Neural cell (in vitro differentiated cells): ENCODE data around the gene FAM20C. TPM values are rescaled to one million over a fixed set of nuclear protein-coding genes. Genes with fewer than 3 reads are reported as not detected.

Experiments
- H2AFZ ChIP-seq: fragments of 200-600, 300-800 bp; sonication (generic), shearing (Covaris generic); 2 replicates; pipeline ENCODE4 v1.6.0; 2014; ENCODE audit warnings: low read depth, mild to moderate bottlenecking, antibody characterized with exemption, low read length, moderate library complexity
- H3F3A ChIP-seq: fragments of 200-600 bp; shearing (Covaris generic); 2 replicates; pipeline ENCODE4 v1.6.1; 2016; ENCODE audit warnings: mild to moderate bottlenecking, moderate library complexity, mixed read lengths, antibody characterized with exemption, low read length; ENCODE audit not compliant: insufficient read depth, poor library complexity, severe bottlenecking
- H3K27ac ChIP-seq: fragments of 200-600, 300-800 bp; sonication (generic), shearing (Covaris generic); 2 replicates; pipeline ENCODE4 v1.5.1; 2014; ENCODE audit warnings: mild to moderate bottlenecking, low read length, moderate library complexity
- H3K27me3 ChIP-seq: fragments of 300-800, 200-600 bp; sonication (generic), shearing (Covaris generic); 2 replicates; pipeline ENCODE4 v1.6.0; 2014; ENCODE audit warnings: mild to moderate bottlenecking, low read depth, low read length, moderate library complexity; ENCODE audit not compliant: insufficient read depth
- H3K36me3 ChIP-seq: fragments of 300-800, 200-600 bp; sonication (generic), shearing (Covaris generic); 2 replicates; pipeline ENCODE4 v1.5.1; 2014; ENCODE audit warnings: mild to moderate bottlenecking, antibody characterized with exemption, low read length, moderate library complexity; ENCODE audit not compliant: insufficient read depth
- H3K4me2 ChIP-seq: fragments of 300-800, 200-600 bp; sonication (generic), shearing (Covaris generic); 2 replicates; pipeline ENCODE4 v1.6.0; 2014; ENCODE audit warnings: mild to moderate bottlenecking, low read length
- H3K4me3 ChIP-seq: fragments of 300-800, 200-600 bp; sonication (generic), shearing (Covaris generic); 2 replicates; pipeline ENCODE4 v1.5.1; 2014; ENCODE audit warnings: mild to moderate bottlenecking, low read length, moderate library complexity
- H3K79me2 ChIP-seq: fragments of 200-600 bp; shearing (Covaris generic); replicated peaks from 2 replicates; pipeline ENCODE4 v1.6.0; 2014; ENCODE audit warnings: mild to moderate bottlenecking, low read length, moderate library complexity; ENCODE audit not compliant: insufficient read depth
- H3K9ac ChIP-seq: fragments of 300-800, 200-600 bp; sonication (generic), shearing (Covaris generic); 2 replicates; pipeline ENCODE4 v1.6.1; 2016; ENCODE audit warnings: mild to moderate bottlenecking, low read length, mixed read lengths
- H3K9me2 ChIP-seq: fragments of 200-600 bp; shearing (Covaris generic); 2 replicates; pipeline ENCODE4 v1.6.1; 2016; ENCODE audit warnings: mild to moderate bottlenecking, low read length, mixed read lengths; ENCODE audit not compliant: insufficient read depth
- H3K9me3 ChIP-seq: fragments of 200-600, 300-800 bp; sonication (generic), shearing (Covaris generic); 2 replicates; pipeline ENCODE4 v1.6.1; 2016; ENCODE audit warnings: mild to moderate bottlenecking, mixed run types, low read length, moderate library complexity, mixed read lengths
- H4K20me1 ChIP-seq: fragments of 200-600 bp; shearing (Covaris generic); 2 replicates; pipeline ENCODE4 v1.6.1; 2016; ENCODE audit warnings: mild to moderate bottlenecking, mixed run types; ENCODE audit not compliant: insufficient read depth
- EP300 ChIP-seq: fragments of 450-650 bp; conservative IDR thresholded peaks from 2 replicates; pipeline ENCODE4 v1.6.1; 2014; ENCODE audit warnings: antibody characterized with exemption, mild to moderate bottlenecking, moderate library complexity; ENCODE audit not compliant: poor library complexity, severe bottlenecking
- EZH2 ChIP-seq: fragments of 200-600, 300-800 bp; shearing (Covaris generic), sonication (generic); IDR thresholded peaks from 2 replicates; pipeline ENCODE4 v1.6.1; 2014; ENCODE audit warnings: antibody characterized with exemption, low read length, borderline replicate concordance, mild to moderate bottlenecking; ENCODE audit not compliant: insufficient read depth, poor library complexity, severe bottlenecking
- MXI1 ChIP-seq: fragments of 450-650 bp; conservative IDR thresholded peaks from 2 replicates; pipeline ENCODE4 v1.6.1; 2014; ENCODE audit warnings: antibody characterized with exemption, mild to moderate bottlenecking; ENCODE audit not compliant: poor library complexity, severe bottlenecking
- POLR2AphosphoS5 ChIP-seq: IDR thresholded peaks from 2 replicates; pipeline ENCODE4 v1.6.1; 2012
- RAD21 ChIP-seq: fragments of 450-650 bp; conservative IDR thresholded peaks from 2 replicates; pipeline ENCODE4 v1.6.1; 2014; ENCODE audit warnings: antibody characterized with exemption, mild to moderate bottlenecking, moderate library complexity
- SMC3 ChIP-seq: fragments of 450-650 bp; conservative IDR thresholded peaks from 2 replicates; pipeline ENCODE4 v1.6.1; 2014; ENCODE audit warnings: antibody characterized with exemption, mild to moderate bottlenecking, moderate library complexity; ENCODE audit not compliant: poor library complexity
- TAF1 ChIP-seq: IDR thresholded peaks from 2 replicates; pipeline ENCODE4 v1.6.1; 2012; ENCODE audit warnings: low read depth
- polyA plus RNA-seq: library from polyadenylated mRNA; depleted of rRNA; stranded (reverse); fragments of >200 nt; gene quantifications from 2 replicates; pipeline ENCODE4 v1.2.3, GENCODE V29; 2014
- TF ChIP-seq, protein P1 (sequence below): fragments of 450-650 bp; IDR thresholded peaks from 2 replicates; pipeline ENCODE4 v1.5.1; 2014; ENCODE audit warnings: antibody characterized with exemption, mild to moderate bottlenecking, moderate library complexity; ENCODE audit not compliant: poor library complexity, severe bottlenecking
- TF ChIP-seq, protein P2 (sequence below): IDR thresholded peaks from 2 replicates; pipeline ENCODE4 v1.6.1; 2012; ENCODE audit warnings: borderline replicate concordance

The FAM20C gene
- polyA plus RNA-seq, 1 donor from 2014 or later: 22.7 TPM

DNA sequence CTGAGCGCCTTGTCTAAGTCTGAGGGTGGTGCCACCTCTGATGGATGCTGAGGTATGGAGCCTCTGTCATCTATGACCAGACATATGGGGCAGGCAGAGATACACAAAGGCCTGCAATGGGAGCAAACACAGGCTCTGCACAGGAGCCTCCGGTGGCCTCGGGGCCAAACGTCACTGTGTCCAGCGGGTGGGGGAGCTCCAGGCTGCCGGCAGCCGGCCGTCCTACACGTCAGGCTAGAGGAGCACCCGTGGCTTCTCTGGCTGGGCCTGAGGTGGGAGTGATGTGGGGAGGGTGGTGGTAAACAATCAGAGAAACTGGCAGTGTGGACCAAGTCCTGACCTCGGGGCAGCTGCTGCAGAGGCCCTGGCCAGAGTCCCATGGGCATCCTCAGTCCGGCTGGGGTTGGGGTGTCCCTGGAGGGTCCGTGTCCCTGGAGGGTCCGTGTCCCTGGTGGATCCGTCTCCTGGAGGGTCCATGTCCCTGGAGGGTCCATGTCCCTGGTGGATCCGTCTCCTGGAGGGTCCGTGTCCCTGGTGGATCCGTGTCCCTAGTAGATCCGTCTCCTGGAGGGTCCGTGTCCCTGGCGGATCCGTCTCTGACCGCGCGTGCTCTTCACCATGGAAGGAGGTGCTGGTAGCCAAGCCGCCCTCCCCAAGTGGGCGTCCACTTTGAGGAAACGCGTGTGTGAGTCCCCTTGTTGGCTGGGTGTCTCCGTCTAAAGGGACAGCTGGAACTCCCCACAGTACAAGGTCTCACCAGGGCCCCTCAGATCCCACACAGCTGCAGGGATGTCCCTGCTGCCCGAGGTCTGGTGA lies 24.2 kb upstream of the FAM20C start:
- Histone ChIP-seq H3K36me3 (no peaks in the 10 kb centered on the region), H3K79me2 (no peaks in the 10 kb centered on the region), H2AFZ (no peak overlapping the region), H3K9me3 (no peaks in the 10 kb centered on the region), H3K27me3 (no peaks in the 10 kb centered on the region), H3K4me3 (no peak overlapping the region), H3K9me2 (no peaks in the 10 kb centered on the region), H3K9ac (no peak overlapping the region), H3K4me2 (no peak overlapping the region), H3K27ac (no peak overlapping the region), H4K20me1 (no peaks in the 10 kb centered on the region), H3F3A (no peaks in the 10 kb centered on the region)
- TF ChIP-seq, protein P1, sequence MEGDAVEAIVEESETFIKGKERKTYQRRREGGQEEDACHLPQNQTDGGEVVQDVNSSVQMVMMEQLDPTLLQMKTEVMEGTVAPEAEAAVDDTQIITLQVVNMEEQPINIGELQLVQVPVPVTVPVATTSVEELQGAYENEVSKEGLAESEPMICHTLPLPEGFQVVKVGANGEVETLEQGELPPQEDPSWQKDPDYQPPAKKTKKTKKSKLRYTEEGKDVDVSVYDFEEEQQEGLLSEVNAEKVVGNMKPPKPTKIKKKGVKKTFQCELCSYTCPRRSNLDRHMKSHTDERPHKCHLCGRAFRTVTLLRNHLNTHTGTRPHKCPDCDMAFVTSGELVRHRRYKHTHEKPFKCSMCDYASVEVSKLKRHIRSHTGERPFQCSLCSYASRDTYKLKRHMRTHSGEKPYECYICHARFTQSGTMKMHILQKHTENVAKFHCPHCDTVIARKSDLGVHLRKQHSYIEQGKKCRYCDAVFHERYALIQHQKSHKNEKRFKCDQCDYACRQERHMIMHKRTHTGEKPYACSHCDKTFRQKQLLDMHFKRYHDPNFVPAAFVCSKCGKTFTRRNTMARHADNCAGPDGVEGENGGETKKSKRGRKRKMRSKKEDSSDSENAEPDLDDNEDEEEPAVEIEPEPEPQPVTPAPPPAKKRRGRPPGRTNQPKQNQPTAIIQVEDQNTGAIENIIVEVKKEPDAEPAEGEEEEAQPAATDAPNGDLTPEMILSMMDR: no peak
- TF ChIP-seq MXI1: no peak
- no peak for TF ChIP-seq EZH2
- no peak for TF ChIP-seq EP300
- no peak for TF ChIP-seq SMC3
- TF ChIP-seq TAF1: no peak
- TF ChIP-seq POLR2AphosphoS5: no peak
- TF ChIP-seq, protein P2, sequence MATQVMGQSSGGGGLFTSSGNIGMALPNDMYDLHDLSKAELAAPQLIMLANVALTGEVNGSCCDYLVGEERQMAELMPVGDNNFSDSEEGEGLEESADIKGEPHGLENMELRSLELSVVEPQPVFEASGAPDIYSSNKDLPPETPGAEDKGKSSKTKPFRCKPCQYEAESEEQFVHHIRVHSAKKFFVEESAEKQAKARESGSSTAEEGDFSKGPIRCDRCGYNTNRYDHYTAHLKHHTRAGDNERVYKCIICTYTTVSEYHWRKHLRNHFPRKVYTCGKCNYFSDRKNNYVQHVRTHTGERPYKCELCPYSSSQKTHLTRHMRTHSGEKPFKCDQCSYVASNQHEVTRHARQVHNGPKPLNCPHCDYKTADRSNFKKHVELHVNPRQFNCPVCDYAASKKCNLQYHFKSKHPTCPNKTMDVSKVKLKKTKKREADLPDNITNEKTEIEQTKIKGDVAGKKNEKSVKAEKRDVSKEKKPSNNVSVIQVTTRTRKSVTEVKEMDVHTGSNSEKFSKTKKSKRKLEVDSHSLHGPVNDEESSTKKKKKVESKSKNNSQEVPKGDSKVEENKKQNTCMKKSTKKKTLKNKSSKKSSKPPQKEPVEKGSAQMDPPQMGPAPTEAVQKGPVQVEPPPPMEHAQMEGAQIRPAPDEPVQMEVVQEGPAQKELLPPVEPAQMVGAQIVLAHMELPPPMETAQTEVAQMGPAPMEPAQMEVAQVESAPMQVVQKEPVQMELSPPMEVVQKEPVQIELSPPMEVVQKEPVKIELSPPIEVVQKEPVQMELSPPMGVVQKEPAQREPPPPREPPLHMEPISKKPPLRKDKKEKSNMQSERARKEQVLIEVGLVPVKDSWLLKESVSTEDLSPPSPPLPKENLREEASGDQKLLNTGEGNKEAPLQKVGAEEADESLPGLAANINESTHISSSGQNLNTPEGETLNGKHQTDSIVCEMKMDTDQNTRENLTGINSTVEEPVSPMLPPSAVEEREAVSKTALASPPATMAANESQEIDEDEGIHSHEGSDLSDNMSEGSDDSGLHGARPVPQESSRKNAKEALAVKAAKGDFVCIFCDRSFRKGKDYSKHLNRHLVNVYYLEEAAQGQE: no peak
- no peak for TF ChIP-seq RAD21

DNA sequence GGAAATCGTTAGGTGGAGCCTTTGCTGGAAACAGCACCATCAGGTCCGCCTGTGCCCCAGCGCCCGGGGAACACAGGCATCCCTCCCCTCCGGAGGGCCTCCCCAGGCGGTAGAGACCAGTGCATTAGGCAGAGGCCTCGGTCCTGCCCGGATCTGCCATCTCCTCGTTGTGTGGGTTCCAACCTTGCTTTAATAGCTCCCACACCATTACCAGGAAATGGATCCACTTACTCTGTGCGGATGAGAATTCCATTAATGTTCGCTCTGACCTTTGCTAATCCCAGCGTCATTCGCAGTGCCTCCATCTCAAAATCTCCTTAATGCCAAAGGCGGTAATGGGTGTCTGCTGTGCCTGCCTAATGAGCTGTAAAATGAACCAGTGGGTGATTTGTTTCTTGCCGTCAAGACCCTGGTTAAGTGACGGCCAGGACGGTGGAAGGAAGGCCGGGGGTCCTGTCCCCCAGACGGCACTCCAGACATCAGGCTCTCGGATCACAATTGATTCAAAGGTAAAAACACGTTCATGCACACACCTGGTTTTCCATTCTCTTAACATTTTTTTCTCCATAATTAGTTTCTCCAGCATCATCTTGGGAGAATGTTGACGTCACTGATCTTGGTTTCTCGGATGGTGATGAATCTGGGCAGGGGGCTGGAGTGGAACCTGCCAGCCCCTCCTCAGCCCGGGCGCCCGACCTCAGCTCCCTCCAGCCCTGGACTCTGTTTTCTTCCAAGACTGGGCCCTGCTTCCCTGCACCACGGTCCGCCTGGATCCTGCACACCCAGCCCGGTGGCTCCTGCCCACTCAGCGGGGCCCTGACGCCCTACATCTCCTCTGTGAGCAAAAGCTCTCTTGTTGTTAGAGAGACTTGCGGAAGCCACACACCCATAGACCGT lies 22.8 kb upstream of the FAM20C start:
- Histone ChIP-seq H3F3A (no peaks in the 10 kb centered on the region), H3K4me2 (no peak overlapping the region), H3K36me3 (no peaks in the 10 kb centered on the region), H4K20me1 (no peaks in the 10 kb centered on the region), H3K27ac (no peak overlapping the region), H2AFZ (no peak overlapping the region), H3K27me3 (no peaks in the 10 kb centered on the region), H3K79me2 (no peaks in the 10 kb centered on the region), H3K4me3 (no peak overlapping the region), H3K9me2 (no peaks in the 10 kb centered on the region), H3K9me3 (no peaks in the 10 kb centered on the region), H3K9ac (no peak overlapping the region)
- TF ChIP-seq EZH2 (no peak), MXI1 (no peak), RAD21 (no peak), EP300 (no peak)
- TF ChIP-seq, protein P1: no peak
- TF ChIP-seq, protein P2: no peak
